GM21367 (cell line): Measurements from ENCODE around the gene CNTNAP2.
"Not testable (repeated sequence)": the region's sequence is repeated elsewhere in the genome, so short reads cannot be mapped to it uniquely, and the experiment has no call there.

Experiments
- ATAC-seq: cut with Tn5 transposase; IDR thresholded peaks from one replicate; pipeline ENCODE4 v1.9.1; 2021; ENCODE audit not compliant: unreplicated experiment

CNTNAP2 gene

DNA sequence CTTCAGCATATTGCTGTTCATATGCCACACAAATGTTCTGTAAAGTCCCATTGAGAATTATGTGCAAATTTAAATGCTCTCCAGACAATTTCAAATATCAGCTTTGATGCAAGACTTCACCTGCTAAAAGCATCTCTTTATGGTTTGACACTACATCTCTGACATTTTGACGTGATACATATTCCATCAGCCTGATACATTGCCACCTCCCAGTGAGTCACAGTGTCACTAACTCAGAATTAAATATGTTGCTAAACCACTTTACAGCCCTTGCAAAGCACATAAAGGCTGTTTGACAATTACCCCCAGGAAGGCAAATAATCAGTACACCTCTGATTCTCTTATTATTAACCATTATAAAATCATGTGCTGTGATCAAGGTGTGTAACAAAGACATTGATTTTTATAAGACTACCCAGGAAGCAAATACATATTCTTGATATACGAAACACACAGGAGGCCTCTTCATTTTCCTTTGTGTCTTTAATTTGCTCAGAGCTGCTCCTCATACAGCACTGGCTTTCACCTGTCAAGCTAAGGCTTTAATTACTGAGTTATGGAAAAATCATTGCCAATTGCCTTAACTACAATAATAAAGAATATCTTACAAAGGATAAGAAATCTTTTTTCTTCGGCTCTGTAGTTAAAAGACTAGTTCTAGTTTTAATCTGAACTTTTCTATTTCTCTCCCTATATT lies 1926.5 kb downstream of the CNTNAP2 start:
- ATAC-seq = no peak

DNA sequence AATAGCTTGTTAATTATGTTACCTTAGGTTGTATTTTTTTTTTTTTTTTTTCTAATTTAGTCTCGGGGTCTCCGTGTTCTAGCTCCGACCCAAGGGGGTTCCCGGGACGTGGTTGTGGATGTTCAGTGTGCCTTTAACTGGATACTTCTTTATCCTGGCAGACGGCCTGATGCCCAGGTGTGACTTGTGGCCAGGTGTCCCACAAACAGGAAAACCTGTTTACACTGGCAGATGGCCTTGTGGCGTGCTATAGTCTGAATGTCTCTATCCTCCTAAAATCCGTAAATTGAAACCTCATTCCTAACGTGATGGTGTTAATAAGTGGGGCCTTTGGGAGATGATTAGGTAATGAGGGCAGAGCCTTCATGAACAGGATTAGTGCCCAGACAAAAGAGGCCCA lies 1927.6 kb downstream of the CNTNAP2 start:
- no peak for ATAC-seq

- ATAC-seq = no peak
Measured at GRCh38 chr7:148045521-148045920, 1928.9 kb downstream of the CNTNAP2 start.

DNA sequence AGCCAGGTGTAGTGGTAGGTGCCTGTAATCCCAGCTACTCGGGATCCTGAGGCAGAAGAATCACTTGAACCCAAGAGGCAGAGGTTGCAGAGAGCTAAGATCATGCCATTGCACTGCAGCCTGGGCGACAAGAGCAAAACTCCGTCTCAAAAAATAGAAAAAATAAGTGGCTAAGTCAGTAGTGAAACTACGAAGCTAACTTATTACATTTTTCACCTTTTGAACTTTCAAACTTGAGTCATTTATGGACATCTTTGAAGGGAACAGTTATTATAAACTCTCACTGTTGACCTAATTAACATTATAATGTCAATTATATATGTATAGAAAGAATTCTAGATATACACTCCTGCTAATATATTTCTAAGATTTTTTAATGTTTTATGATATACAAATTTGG lies 1932.5 kb downstream of the CNTNAP2 start:
- no peak for ATAC-seq

- ATAC-seq = no peak
Measured at GRCh38 chr7:148050492-148051158, 1934.0 kb downstream of the CNTNAP2 start.

- no peak for ATAC-seq
Measured at GRCh38 chr7:148056406-148056805, 1939.8 kb downstream of the CNTNAP2 start.

GRCh38 chr7:148058092-148058491 lies 1941.5 kb downstream of the CNTNAP2 start:
- ATAC-seq = no peak

GRCh38 chr7:148058753-148059152 lies 1942.2 kb downstream of the CNTNAP2 start:
- ATAC-seq = no peak

GRCh38 chr7:148060724-148061123 lies 1944.1 kb downstream of the CNTNAP2 start:
- peak; percentile 99 for ATAC-seq

DNA sequence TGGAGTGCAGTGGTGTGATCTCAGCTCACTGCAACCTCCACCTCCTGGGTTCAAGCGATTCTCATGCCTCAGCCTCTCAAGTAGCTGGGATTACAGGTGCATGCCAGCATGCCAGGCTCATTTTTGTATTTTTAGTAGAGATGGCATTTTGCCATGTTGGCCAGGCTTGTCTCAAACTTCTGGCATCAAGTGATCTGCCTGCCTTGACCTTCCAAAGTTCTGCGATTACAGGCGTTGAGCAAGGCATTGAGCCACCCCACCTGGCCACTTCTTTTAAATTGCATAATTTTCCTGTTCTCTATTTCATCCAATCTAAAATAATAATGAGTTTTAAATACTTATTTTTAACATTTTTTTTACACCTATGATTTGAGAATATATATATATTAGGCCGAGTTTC lies 1961.5 kb downstream of the CNTNAP2 start:
- ATAC-seq = not testable (repeated sequence)

- ATAC-seq = no peak
Measured at GRCh38 chr7:148079206-148080080, 1962.8 kb downstream of the CNTNAP2 start.

- ATAC-seq = no peak
Measured at GRCh38 chr7:148083448-148083847, 1966.8 kb downstream of the CNTNAP2 start.

GRCh38 chr7:148084138-148084537 lies 1967.5 kb downstream of the CNTNAP2 start:
- peak; percentile 96 for ATAC-seq

- no peak for ATAC-seq
Measured at GRCh38 chr7:148091882-148092281, 1975.3 kb downstream of the CNTNAP2 start.

- no peak for ATAC-seq
Measured at GRCh38 chr7:148093375-148094166, 1977.0 kb downstream of the CNTNAP2 start.

GRCh38 chr7:148095066-148095465 lies 1978.5 kb downstream of the CNTNAP2 start:
- ATAC-seq = no peak

GRCh38 chr7:148104136-148104716 lies 1987.6 kb downstream of the CNTNAP2 start:
- ATAC-seq = no peak

DNA sequence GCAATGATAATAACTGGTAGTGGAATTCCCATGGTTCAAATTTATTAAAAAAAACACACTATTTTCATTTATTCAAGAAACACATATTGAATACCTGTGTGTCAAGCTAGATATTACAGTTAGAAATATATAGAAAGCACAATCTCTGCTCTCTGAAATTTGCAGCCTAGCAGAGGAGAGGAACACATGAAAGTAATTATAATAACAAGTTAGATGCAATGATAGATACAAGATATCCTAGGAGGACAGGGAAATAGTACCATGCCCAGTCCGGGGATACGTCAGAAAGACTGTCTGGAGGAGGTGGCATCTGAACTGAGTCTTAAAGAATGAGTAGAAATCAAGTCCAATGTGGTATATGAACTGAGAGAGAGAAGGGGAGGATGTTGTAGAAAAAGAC lies 1988.3 kb downstream of the CNTNAP2 start:
- ATAC-seq = no peak

GRCh38 chr7:148105853-148106252 lies 1989.3 kb downstream of the CNTNAP2 start:
- no peak for ATAC-seq

- no peak for ATAC-seq
Measured at GRCh38 chr7:148107443-148108127, 1991.0 kb downstream of the CNTNAP2 start.
